CD14-positive monocyte (primary cell): ENCODE measurements around the gene R3HCC1L. TPM values are rescaled to one million over a fixed set of nuclear protein-coding genes. Genes with fewer than 3 reads are reported as not detected.
"Not testable (repeated sequence)": the region's sequence is repeated elsewhere in the genome, so short reads cannot be mapped to it uniquely, and the experiment has no call there.

Experiments used
- DNase-seq, 3 donors: peaks; one replicate each; pipeline ENCODE4 v3.0.0-alpha.2; 2011 to 2022
- H2AFZ ChIP-seq: 2 replicates; pipeline ENCODE4 v1.6.0; 2012; ENCODE audit warnings: mild to moderate bottlenecking, low read depth, low read length, inconsistent platforms; ENCODE audit not compliant: insufficient read depth, poor library complexity, severe bottlenecking
- H3K27ac ChIP-seq, 2 donors: 1 replicate in 1 of 2; 2 replicates in 1 of 2; pipeline ENCODE4 v1.5.1; 2012 to 2013; ENCODE audit warnings: low read length in 2 of 2, control low read depth in 1 of 2, inconsistent platforms in 1 of 2, low read depth in 1 of 2, mild to moderate bottlenecking in 1 of 2
- H3K27me3 ChIP-seq, 2 donors: one replicate each; pipeline versions ENCODE4 v1.6.0 to v1.6.1; 2011 to 2013; ENCODE audit warnings: low read length in 2 of 2; ENCODE audit not compliant: control insufficient read depth in 2 of 2, insufficient read depth in 2 of 2
- H3K36me3 ChIP-seq, 2 donors: replicated peaks in 1 of 2; 1 replicate in 1 of 2; 2 replicates in 1 of 2; pipeline versions ENCODE4 v1.5.1 to v1.6.1; 2012 to 2013; ENCODE audit warnings: low read length in 2 of 2, control low read depth in 1 of 2, inconsistent platforms in 1 of 2, mild to moderate bottlenecking in 1 of 2; ENCODE audit not compliant: insufficient read depth in 2 of 2, control insufficient read depth in 1 of 2
- H3K4me1 ChIP-seq, 2 donors: 1 replicate in 1 of 2; 2 replicates in 1 of 2; pipeline versions ENCODE4 v1.5.1 to v1.6.1; 2012 to 2013; ENCODE audit warnings: low read length in 2 of 2, control low read depth in 1 of 2, inconsistent platforms in 1 of 2, mild to moderate bottlenecking in 1 of 2, moderate library complexity in 1 of 2; ENCODE audit not compliant: insufficient read depth in 2 of 2, control insufficient read depth in 1 of 2
- H3K4me2 ChIP-seq: replicated peaks from 2 replicates; pipeline ENCODE3; 2012; ENCODE audit warnings: low read length, moderate library complexity, mild to moderate bottlenecking; ENCODE audit not compliant: poor library complexity, severe bottlenecking; ENCODE audit errors: extremely low read depth
- H3K4me3 ChIP-seq, 3 experiments: fragments of 200-600 bp in 1 of 3; sonication (generic) in 1 of 3; replicated peaks in 1 of 3; 1 replicate in 2 of 3; 2 replicates in 1 of 3; pipeline ENCODE4 v1.5.1; 2011 to 2013; ENCODE audit warnings: low read length in 3 of 3, mild to moderate bottlenecking in 3 of 3, control low read depth in 2 of 3, low read depth in 2 of 3, inconsistent platforms in 1 of 3, moderate library complexity in 1 of 3
- H3K79me2 ChIP-seq: 2 replicates; pipeline ENCODE4 v1.6.0; 2012; ENCODE audit warnings: mild to moderate bottlenecking, control low read depth, inconsistent platforms, low read length, moderate library complexity; ENCODE audit not compliant: insufficient read depth
- H3K9ac ChIP-seq: 2 replicates; pipeline ENCODE4 v1.6.0; 2017; ENCODE audit warnings: low read length, mild to moderate bottlenecking; ENCODE audit not compliant: insufficient read depth, poor library complexity, severe bottlenecking
- H3K9me3 ChIP-seq, 2 donors: replicated peaks in 1 of 2; 1 replicate in 1 of 2; 2 replicates in 1 of 2; pipeline versions ENCODE4 v1.5.1 to v1.6.1; 2012 to 2013; ENCODE audit warnings: low read length in 2 of 2, control low read depth in 1 of 2; ENCODE audit not compliant: control insufficient read depth in 1 of 2, insufficient read depth in 1 of 2
- H4K20me1 ChIP-seq: 2 replicates; pipeline ENCODE4 v1.6.0; 2012; ENCODE audit warnings: mild to moderate bottlenecking, low read length, control low read depth, moderate library complexity; ENCODE audit not compliant: insufficient read depth
- H3K27ac Mint-ChIP-seq, 7 donors: one replicate each; pipeline ENCODE4 v1.8.0; 2020; ENCODE audit warnings: mild to moderate bottlenecking in 7 of 7, mixed read lengths in 7 of 7, moderate library complexity in 6 of 7, inconsistent platforms in 2 of 7
- H3K27me3 Mint-ChIP-seq, 3 donors: one replicate each; pipeline ENCODE4 v1.8.0; 2021 to 2022; ENCODE audit warnings: low read depth in 3 of 3, mild to moderate bottlenecking in 3 of 3, mixed read lengths in 3 of 3, moderate library complexity in 3 of 3, inconsistent platforms in 1 of 3
- H3K36me3 Mint-ChIP-seq, 2 donors: one replicate each; pipeline ENCODE4 v1.8.0; 2020; ENCODE audit warnings: mixed read lengths in 2 of 2, inconsistent platforms in 1 of 2, mild to moderate bottlenecking in 1 of 2
- H3K4me1 Mint-ChIP-seq: one replicate; pipeline ENCODE4 v1.8.0; 2020; ENCODE audit warnings: mild to moderate bottlenecking, mixed read lengths
- H3K4me3 Mint-ChIP-seq, 2 donors: one replicate each; pipeline ENCODE4 v1.8.0; 2020; ENCODE audit warnings: mild to moderate bottlenecking in 2 of 2, mixed read lengths in 2 of 2, moderate library complexity in 1 of 2
- H3K9me3 Mint-ChIP-seq, 7 donors: one replicate each; pipeline ENCODE4 v1.8.0; 2020 to 2022; ENCODE audit warnings: mixed read lengths in 7 of 7, mild to moderate bottlenecking in 6 of 7, moderate library complexity in 6 of 7, inconsistent platforms in 2 of 7
- WGBS: methylation state at CpG from one replicate; pipeline ENCODE4 v1.1.5; 2013; ENCODE audit warnings: missing lambda C conversion rate; ENCODE audit not compliant: insufficient coverage; 5-methylcytosine and 5-hydroxymethylcytosine counted together
- intact Hi-C, 2 donors: fragments of 100-400 bp; cut with micrococcal nuclease; formaldehyde crosslinking; loops; one replicate each; pipeline versions ENCODE4 v1.15.0 to v1.15.1; 2023
- polyA plus RNA-seq, 3 donors: library from polyadenylated mRNA; depleted of rRNA in 1 of 3; unstranded in 2 of 3; stranded (reverse) in 1 of 3; fragments of 300-500 nt in 2 of 3; fragments of >200 nt in 1 of 3; fragmentation: Illumina TruSeq in 2 of 3; gene quantifications; 1 replicate in 2 of 3; 2 replicates in 1 of 3; pipeline ENCODE4 v1.2.3, GENCODE V29; 2012 to 2021
- TF ChIP-seq, protein P1 (sequence below): fragments of 200-600 bp; IDR thresholded peaks from one replicate; pipeline ENCODE4 v1.8.0; 2022; ENCODE audit warnings: antibody characterized with exemption, mild to moderate bottlenecking

Gene R3HCC1L
- polyA plus RNA-seq, 3 donors: 2.6 to 13.8 (median 2.7) TPM

- TF ChIP-seq, protein P1, sequence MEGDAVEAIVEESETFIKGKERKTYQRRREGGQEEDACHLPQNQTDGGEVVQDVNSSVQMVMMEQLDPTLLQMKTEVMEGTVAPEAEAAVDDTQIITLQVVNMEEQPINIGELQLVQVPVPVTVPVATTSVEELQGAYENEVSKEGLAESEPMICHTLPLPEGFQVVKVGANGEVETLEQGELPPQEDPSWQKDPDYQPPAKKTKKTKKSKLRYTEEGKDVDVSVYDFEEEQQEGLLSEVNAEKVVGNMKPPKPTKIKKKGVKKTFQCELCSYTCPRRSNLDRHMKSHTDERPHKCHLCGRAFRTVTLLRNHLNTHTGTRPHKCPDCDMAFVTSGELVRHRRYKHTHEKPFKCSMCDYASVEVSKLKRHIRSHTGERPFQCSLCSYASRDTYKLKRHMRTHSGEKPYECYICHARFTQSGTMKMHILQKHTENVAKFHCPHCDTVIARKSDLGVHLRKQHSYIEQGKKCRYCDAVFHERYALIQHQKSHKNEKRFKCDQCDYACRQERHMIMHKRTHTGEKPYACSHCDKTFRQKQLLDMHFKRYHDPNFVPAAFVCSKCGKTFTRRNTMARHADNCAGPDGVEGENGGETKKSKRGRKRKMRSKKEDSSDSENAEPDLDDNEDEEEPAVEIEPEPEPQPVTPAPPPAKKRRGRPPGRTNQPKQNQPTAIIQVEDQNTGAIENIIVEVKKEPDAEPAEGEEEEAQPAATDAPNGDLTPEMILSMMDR: no peak
- Histone ChIP-seq H4K20me1 (peaks cover 88% of the 10 kb centered on the region), H3K27ac (no peak overlapping the region), H3K27me3 (no peaks in the 10 kb centered on the region), H3K9me3 (no peaks in the 10 kb centered on the region), H3K36me3 (peaks cover 30 to 87% of the 10 kb centered on the region in 2 donors), H2AFZ (no peak overlapping the region), H3K4me3 (no peak overlapping the region), H3K9ac (no peak overlapping the region), H3K4me1 (no peaks in the 10 kb centered on the region), H3K4me2 (no peak overlapping the region), H3K79me2 (peaks cover 27% of the 10 kb centered on the region)
- H3K4me3 Mint-ChIP-seq: no peak overlapping the region
- no peaks in the 10 kb centered on the region for H3K27me3 Mint-ChIP-seq
- no peaks in the 10 kb centered on the region for H3K4me1 Mint-ChIP-seq
- DNase-seq: no peak
- WGBS: no CpG with 5 or more reads among the region's 5 CpGs
- H3K27ac Mint-ChIP-seq: no peak overlapping the region
- intact Hi-C loops: loop anchor here in 1 of 2 donors (10.0 kb wide), 2 partner anchors 132 to 162 kb away; no protein-coding TSS in a partner anchor
- H3K9me3 Mint-ChIP-seq: no peaks in the 10 kb centered on the region
- peaks cover 44 to 61% of the 10 kb centered on the region in 2 donors for H3K36me3 Mint-ChIP-seq
Measured at GRCh38 chr10:98172495-98172894, 38.0 kb downstream of the R3HCC1L start.

- Histone ChIP-seq H3K9ac (no peak overlapping the region), H3K4me2 (no peak overlapping the region), H3K36me3 (peaks cover 27 to 80% of the 10 kb centered on the region in 2 donors), H3K9me3 (no peaks in the 10 kb centered on the region), H3K27me3 (no peaks in the 10 kb centered on the region), H3K4me1 (no peaks in the 10 kb centered on the region), H3K27ac (no peak overlapping the region), H3K79me2 (peaks cover 27% of the 10 kb centered on the region), H4K20me1 (peaks cover 80% of the 10 kb centered on the region), H2AFZ (no peak overlapping the region), H3K4me3 (no peak overlapping the region)
- TF ChIP-seq, protein P1: no peak
- H3K4me1 Mint-ChIP-seq: no peaks in the 10 kb centered on the region
- H3K27me3 Mint-ChIP-seq: no peaks in the 10 kb centered on the region
- no peak for DNase-seq
- H3K27ac Mint-ChIP-seq: no peak overlapping the region
- intact Hi-C loops: loop anchor here in 1 of 2 donors (10.0 kb wide), 2 partner anchors 132 to 162 kb away; no protein-coding TSS in a partner anchor
- 100% methylated on average over 1 of the region's 6 CpGs for WGBS
- peaks cover 48 to 58% of the 10 kb centered on the region in 2 donors for H3K36me3 Mint-ChIP-seq
- H3K4me3 Mint-ChIP-seq: no peak overlapping the region
- peaks cover 0 to 3% (median 0%) of the 10 kb centered on the region in 7 donors for H3K9me3 Mint-ChIP-seq
Measured at GRCh38 chr10:98173260-98173659, 38.8 kb downstream of the R3HCC1L start.

DNA sequence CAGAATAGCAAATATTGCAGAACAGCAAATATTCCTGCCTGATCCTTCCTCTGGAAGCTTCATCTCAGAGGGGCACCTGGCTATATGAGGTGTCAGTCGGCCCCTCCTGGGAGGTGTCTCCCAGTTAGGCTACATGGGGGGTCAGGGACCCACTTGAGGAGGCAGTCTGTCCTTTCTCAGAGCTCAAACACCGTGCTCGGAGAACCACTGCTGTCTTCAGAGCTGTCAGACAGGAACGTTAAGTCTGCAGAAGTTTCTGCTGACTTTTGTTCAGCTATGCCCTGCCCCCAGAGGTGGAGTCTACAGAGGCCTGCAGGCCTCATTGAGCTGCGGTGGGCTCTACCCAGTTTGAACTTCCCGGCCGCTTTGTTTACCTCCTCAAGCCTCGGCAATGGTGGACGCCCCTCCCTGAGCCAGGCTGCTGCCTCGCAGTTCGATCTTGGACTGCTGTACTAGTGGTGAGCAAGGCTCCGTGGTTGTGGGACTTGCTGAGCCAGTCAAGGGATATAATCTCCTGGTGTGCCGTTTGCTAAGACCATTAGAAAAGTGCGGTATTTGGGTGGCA, 48.0 kb downstream of the R3HCC1L start:
- WGBS: 99% methylated on average over 14 of the region's 14 CpGs
- H3K4me3 Mint-ChIP-seq: not testable (repeated sequence)

More for the DNA sequence above, 48.0 kb downstream of the R3HCC1L start:
- H3K36me3 Mint-ChIP-seq: peaks cover 76 to 80% of the 10 kb centered on the region in 2 donors
- H3K9ac ChIP-seq, H3K9me3 Mint-ChIP-seq, DNase-seq, H3K27me3 ChIP-seq, intact Hi-C loops, H3K4me2 ChIP-seq, H3K4me1 ChIP-seq, H3K4me3 ChIP-seq, H2AFZ ChIP-seq, H3K27ac ChIP-seq, H3K27me3 Mint-ChIP-seq, H3K9me3 ChIP-seq: not testable (repeated sequence)
- Histone ChIP-seq H4K20me1 (peaks cover 63% of the 10 kb centered on the region), H3K36me3 (peaks cover 35 to 59% of the 10 kb centered on the region in 2 donors), H3K79me2 (peaks cover 33% of the 10 kb centered on the region)
- H3K4me1 Mint-ChIP-seq: peaks cover 14% of the 10 kb centered on the region
- H3K27ac Mint-ChIP-seq: peak overlapping the region in 1 of 7 donors; percentile 45
